Neural crest cell (in vitro differentiated cells): ENCODE results near the gene NR2F6. TPM values are rescaled to one million over a fixed set of nuclear protein-coding genes. Genes with fewer than 3 reads are reported as not detected.

Source experiments
- DNase-seq: peaks from one replicate; pipeline ENCODE4 v3.0.0; 2021; ENCODE audit warnings: low read depth, mixed read lengths, low spot score
- H3K27ac Mint-ChIP-seq: one replicate; pipeline ENCODE4 v1.8.0; 2021; ENCODE audit warnings: mild to moderate bottlenecking, mixed read lengths; ENCODE audit not compliant: unreplicated experiment
- H3K27me3 Mint-ChIP-seq: 2 replicates; pipeline ENCODE4 v1.8.0; 2021; ENCODE audit warnings: low read depth, mild to moderate bottlenecking, mixed read lengths
- H3K36me3 Mint-ChIP-seq: 2 replicates; pipeline ENCODE4 v1.8.0; 2021; ENCODE audit warnings: low read depth, mild to moderate bottlenecking, mixed read lengths
- H3K4me1 Mint-ChIP-seq: 2 replicates; pipeline ENCODE4 v1.8.0; 2021; ENCODE audit warnings: mixed read lengths
- H3K4me3 Mint-ChIP-seq: one replicate; pipeline ENCODE4 v1.8.0; 2021; ENCODE audit warnings: mild to moderate bottlenecking, mixed read lengths
- H3K9me3 Mint-ChIP-seq: 2 replicates; pipeline ENCODE4 v1.8.0; 2021; ENCODE audit warnings: mixed read lengths
- CTCF ChIP-seq: fragments of 200-600 bp; sonication (generic); conservative IDR thresholded peaks from 2 replicates; pipeline ENCODE4 v1.5.0; 2021; ENCODE audit warnings: antibody characterized with exemption, mild to moderate bottlenecking
- total RNA-seq: library from RNA; stranded (reverse); gene quantifications from 2 replicates; pipeline ENCODE4 v1.2.1, GENCODE V29; 2021

Gene NR2F6
- total RNA-seq, 1 donor from 2014 or later, result 57.6 TPM

- no peak for DNase-seq
- Mint-ChIP-seq H3K4me1 (peaks cover 28% of the 10 kb centered on the region), H3K27ac (no peak overlapping the region), H3K27me3 (peaks cover 3% of the 10 kb centered on the region), H3K36me3 (peaks cover 2% of the 10 kb centered on the region), H3K9me3 (no peaks in the 10 kb centered on the region), H3K4me3 (peak overlapping the region; percentile 68)
- TF ChIP-seq CTCF, result no peak
Measured at GRCh38 chr19:17219286-17219685, 26.4 kb downstream of the NR2F6 start.

GRCh38 chr19:17216058-17216670, 29.6 kb downstream of the NR2F6 start:
- Mint-ChIP-seq H3K9me3 (no peaks in the 10 kb centered on the region), H3K4me3 (peak overlapping the region; percentile 91), H3K27me3 (peaks cover 3% of the 10 kb centered on the region), H3K4me1 (peaks cover 28% of the 10 kb centered on the region), H3K27ac (no peak overlapping the region), H3K36me3 (peaks cover 8% of the 10 kb centered on the region)
- DNase-seq, result no peak
- TF ChIP-seq CTCF, result no peak

- Mint-ChIP-seq H3K4me3 (peak within 1 kb of the TSS; percentile 91), H3K27me3 (peaks cover 3% of the 10 kb centered on the region), H3K36me3 (peaks cover 8% of the 10 kb centered on the region), H3K9me3 (no peaks in the 10 kb centered on the region), H3K27ac (peak within 1 kb of the TSS; percentile 96), H3K4me1 (peaks cover 25% of the 10 kb centered on the region)
- peak; percentile 75 for DNase-seq
- no peak for TF ChIP-seq CTCF
Measured at GRCh38 chr19:17215127-17215971, 30.4 kb downstream of the NR2F6 start, which contains the start of gene USE1. Gene USE1, plus strand, starts transcription at chr19:17215357. Its CDS starts 49 bp downstream, at chr19:17215406.

GRCh38 chr19:17214508-17215126, 31.1 kb downstream of the NR2F6 start:
- peak overlapping the region; percentile 91 for H3K4me3 Mint-ChIP-seq
- H3K9me3 Mint-ChIP-seq, result no peaks in the 10 kb centered on the region
- peak overlapping the region; percentile 96 for H3K27ac Mint-ChIP-seq
- H3K27me3 Mint-ChIP-seq, result peaks cover 3% of the 10 kb centered on the region
- H3K36me3 Mint-ChIP-seq, result peaks cover 8% of the 10 kb centered on the region
- no peak for DNase-seq
- H3K4me1 Mint-ChIP-seq, result peaks cover 21% of the 10 kb centered on the region
- no peak for TF ChIP-seq CTCF

- TF ChIP-seq CTCF, result no peak
- Mint-ChIP-seq H3K4me3 (peak overlapping the region; percentile 19), H3K36me3 (peaks cover 17% of the 10 kb centered on the region), H3K4me1 (peaks cover 16% of the 10 kb centered on the region), H3K9me3 (no peaks in the 10 kb centered on the region), H3K27me3 (peaks cover 3% of the 10 kb centered on the region), H3K27ac (no peak overlapping the region)
- DNase-seq, result no peak
Measured at GRCh38 chr19:17213334-17213733, 32.4 kb downstream of the NR2F6 start.
